Measurements from ENCODE around the gene ITSN1.

The ITSN1 gene

GRCh38 chr21:33820798-33821197, 178.5 kb downstream of the ITSN1 start:
- no peaks in the 10 kb centered on the region for H3K27me3 ChIP-seq (replicated peaks)
- no peak overlapping the region for H3K4me3 ChIP-seq (ENCODE audit: low read depth, low read length)
- in situ Hi-C loops (cut with HindIII; ENCODE audit: low pct_ligation_motif_present, low sequenced_read_pairs), result no loop called here
- TF ChIP-seq CTCF (IDR thresholded peaks at IDR 0.05; ENCODE audit: low read depth, low read length, missing control alignments), result no peak
- H3K27ac ChIP-seq, result no peak overlapping the region
- peaks cover 43% of the 10 kb centered on the region for H3K36me3 ChIP-seq (replicated peaks)
- no peak for DNase-seq

GRCh38 chr21:33821503-33822322, 179.4 kb downstream of the ITSN1 start:
- in situ Hi-C loops (cut with HindIII; ENCODE audit: low pct_ligation_motif_present, low sequenced_read_pairs), result no loop called here
- no peak for TF ChIP-seq CTCF (IDR thresholded peaks at IDR 0.05; ENCODE audit: low read depth, low read length, missing control alignments)
- H3K27ac ChIP-seq, result no peak overlapping the region
- H3K27me3 ChIP-seq (replicated peaks), result no peaks in the 10 kb centered on the region
- peaks cover 35% of the 10 kb centered on the region for H3K36me3 ChIP-seq (replicated peaks)
- DNase-seq, result no peak
- no peak overlapping the region for H3K4me3 ChIP-seq (ENCODE audit: low read depth, low read length)

- Histone ChIP-seq H3K36me3 (replicated peaks) (peaks cover 28% of the 10 kb centered on the region), H3K4me3 (ENCODE audit: low read depth, low read length) (no peak overlapping the region), H3K27ac (no peak overlapping the region), H3K27me3 (replicated peaks) (no peaks in the 10 kb centered on the region)
- DNase-seq, result no peak
- TF ChIP-seq CTCF (IDR thresholded peaks at IDR 0.05; ENCODE audit: low read depth, low read length, missing control alignments), result peak; percentile 32
- in situ Hi-C loops (cut with HindIII; ENCODE audit: low pct_ligation_motif_present, low sequenced_read_pairs), result no loop called here
Measured at GRCh38 chr21:33824156-33824941, 182.0 kb downstream of the ITSN1 start.

GRCh38 chr21:33825419-33825818, 183.1 kb downstream of the ITSN1 start:
- Histone ChIP-seq H3K27ac (no peak overlapping the region), H3K27me3 (replicated peaks) (no peaks in the 10 kb centered on the region), H3K4me3 (ENCODE audit: low read depth, low read length) (no peak overlapping the region), H3K36me3 (replicated peaks) (peaks cover 39% of the 10 kb centered on the region)
- no peak for DNase-seq
- TF ChIP-seq CTCF (IDR thresholded peaks at IDR 0.05; ENCODE audit: low read depth, low read length, missing control alignments), result no peak
- in situ Hi-C loops (cut with HindIII; ENCODE audit: low pct_ligation_motif_present, low sequenced_read_pairs), result no loop called here

- Histone ChIP-seq H3K36me3 (replicated peaks) (peaks cover 35% of the 10 kb centered on the region), H3K4me3 (ENCODE audit: low read depth, low read length) (no peak overlapping the region), H3K27ac (no peak overlapping the region), H3K27me3 (replicated peaks) (no peaks in the 10 kb centered on the region)
- in situ Hi-C loops (cut with HindIII; ENCODE audit: low pct_ligation_motif_present, low sequenced_read_pairs), result no loop called here
- no peak for DNase-seq
- TF ChIP-seq CTCF (IDR thresholded peaks at IDR 0.05; ENCODE audit: low read depth, low read length, missing control alignments), result no peak
Measured at GRCh38 chr21:33825915-33826314, 183.6 kb downstream of the ITSN1 start.
